A549 treated with GW870086 at 1 μM for 4 hours (cell line): ENCODE measurements around the gene NAIP. TPM values are rescaled to one million over a fixed set of nuclear protein-coding genes. Genes with fewer than 3 reads are reported as not detected.

ENCODE experiments used
- total RNA-seq: library from RNA; stranded (reverse); fragments of 200-300 nt; extraction: Qiagen RNA extraction; gene quantifications from 5 replicates; pipeline ENCODE4 v1.2.3, GENCODE V29; 2022; ENCODE audit warnings: low read depth

NAIP gene
- total RNA-seq, result 0.18 to 0.70 TPM (median 0.48 TPM) in 5 replicates

GRCh38 chr5:71025289-71025953, at the start of gene NAIP:
NAIP (minus strand) TSS chr5:71025339; CDS start chr5:71012915, 12,424 bp downstream.

GRCh38 chr5:71067262-71067928, 42.3 kb upstream of the NAIP start, which contains the start of gene GTF2H2:
GTF2H2 (minus strand) TSS chr5:71067676; CDS start chr5:71062763, 4,913 bp downstream.

Other genes starting within 250 kb of the NAIP start
- gene SERF1A, start 124.7 kb downstream of the NAIP start, total RNA-seq, result 1.2 to 1.8 TPM (median 1.3 TPM) in 4 of 5 replicates, not detected in the other
- 47.7 to 59.3 TPM (median 53.5 TPM) in 5 replicates for gene SMN1, start 100.3 kb downstream of the NAIP start, total RNA-seq
- gene GTF2H2, start 42.3 kb upstream of the NAIP start, total RNA-seq, result 7.7 to 13.5 TPM (median 10.0 TPM) in 5 replicates